OCI-LY3 (cell line): ENCODE results near the gene MLLT10.

Experiments
- EZH2phosphoT487 ChIP-seq: fragments of 200-600 bp; shearing (Covaris generic); IDR thresholded peaks from 2 replicates; pipeline ENCODE4 v1.6.1; 2018; ENCODE audit warnings: antibody characterized with exemption, mixed run types, low read depth
- TF ChIP-seq, protein P1 (sequence below): fragments of 200-600, 300-600 bp; sonication (generic); IDR thresholded peaks from 2 replicates; pipeline ENCODE4 v1.5.1; 2014; ENCODE audit warnings: antibody characterized with exemption, low read length, low read depth

DNA sequence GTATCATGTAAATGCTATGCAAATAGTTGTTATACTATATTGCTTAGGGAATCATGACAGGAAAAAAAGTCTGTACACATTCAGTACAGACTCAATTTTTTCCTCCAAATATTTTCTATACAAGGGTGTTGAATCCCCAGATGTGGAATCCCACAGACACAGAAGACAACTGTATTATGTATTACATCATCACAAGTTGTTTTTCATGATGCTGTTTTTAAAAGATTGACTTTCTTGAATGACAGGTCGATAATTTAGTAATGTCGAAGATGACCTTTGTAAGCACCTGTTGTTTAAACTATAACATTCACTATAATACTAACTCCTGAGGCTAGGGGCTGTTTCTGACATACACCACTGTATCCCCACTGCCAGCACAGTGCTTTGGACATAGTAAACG is 143.5 kb downstream of the MLLT10 start:
- TF ChIP-seq, protein P1, sequence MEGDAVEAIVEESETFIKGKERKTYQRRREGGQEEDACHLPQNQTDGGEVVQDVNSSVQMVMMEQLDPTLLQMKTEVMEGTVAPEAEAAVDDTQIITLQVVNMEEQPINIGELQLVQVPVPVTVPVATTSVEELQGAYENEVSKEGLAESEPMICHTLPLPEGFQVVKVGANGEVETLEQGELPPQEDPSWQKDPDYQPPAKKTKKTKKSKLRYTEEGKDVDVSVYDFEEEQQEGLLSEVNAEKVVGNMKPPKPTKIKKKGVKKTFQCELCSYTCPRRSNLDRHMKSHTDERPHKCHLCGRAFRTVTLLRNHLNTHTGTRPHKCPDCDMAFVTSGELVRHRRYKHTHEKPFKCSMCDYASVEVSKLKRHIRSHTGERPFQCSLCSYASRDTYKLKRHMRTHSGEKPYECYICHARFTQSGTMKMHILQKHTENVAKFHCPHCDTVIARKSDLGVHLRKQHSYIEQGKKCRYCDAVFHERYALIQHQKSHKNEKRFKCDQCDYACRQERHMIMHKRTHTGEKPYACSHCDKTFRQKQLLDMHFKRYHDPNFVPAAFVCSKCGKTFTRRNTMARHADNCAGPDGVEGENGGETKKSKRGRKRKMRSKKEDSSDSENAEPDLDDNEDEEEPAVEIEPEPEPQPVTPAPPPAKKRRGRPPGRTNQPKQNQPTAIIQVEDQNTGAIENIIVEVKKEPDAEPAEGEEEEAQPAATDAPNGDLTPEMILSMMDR = no peak
- TF ChIP-seq EZH2phosphoT487 = no peak
